GM18511 (cell line): ENCODE data around the gene PLXND1.

Source experiments
- ATAC-seq: cut with Tn5 transposase; IDR thresholded peaks from one replicate; pipeline ENCODE4 v1.9.1; 2021; ENCODE audit warnings: mild to moderate bottlenecking, moderate library complexity; ENCODE audit not compliant: unreplicated experiment

Gene PLXND1

DNA sequence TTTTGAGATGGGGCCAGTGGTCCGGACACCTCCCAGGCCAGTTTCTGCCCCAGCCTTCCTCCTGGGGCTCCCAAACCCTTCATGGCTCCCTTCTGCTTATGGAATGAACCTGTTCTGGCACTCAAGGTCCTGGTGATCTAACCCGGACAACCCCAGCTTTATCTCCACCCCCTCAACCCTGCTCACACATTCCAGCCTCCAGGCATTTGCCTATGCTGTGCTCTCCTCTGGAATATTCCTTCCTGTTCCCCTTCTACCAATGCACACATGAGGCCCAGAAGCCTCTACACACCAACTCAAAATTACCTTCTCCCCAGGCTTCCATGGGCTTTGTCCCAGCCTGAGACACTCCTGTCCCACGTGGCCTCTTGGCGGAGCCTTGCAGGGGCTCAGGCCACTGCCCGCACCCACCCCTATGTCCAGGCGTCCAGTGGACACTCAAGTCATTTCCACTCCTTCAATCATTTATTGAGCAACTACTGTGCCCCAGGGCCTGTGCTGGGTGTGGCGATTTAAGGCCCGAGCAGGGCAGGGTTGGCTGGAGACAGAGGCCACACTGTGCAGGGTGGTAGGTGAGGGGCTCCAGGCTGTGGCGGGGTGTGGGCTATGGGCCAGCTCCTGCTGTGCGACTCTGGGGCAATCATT is 18.8 kb downstream of the PLXND1 start:
- ATAC-seq = no peak

DNA sequence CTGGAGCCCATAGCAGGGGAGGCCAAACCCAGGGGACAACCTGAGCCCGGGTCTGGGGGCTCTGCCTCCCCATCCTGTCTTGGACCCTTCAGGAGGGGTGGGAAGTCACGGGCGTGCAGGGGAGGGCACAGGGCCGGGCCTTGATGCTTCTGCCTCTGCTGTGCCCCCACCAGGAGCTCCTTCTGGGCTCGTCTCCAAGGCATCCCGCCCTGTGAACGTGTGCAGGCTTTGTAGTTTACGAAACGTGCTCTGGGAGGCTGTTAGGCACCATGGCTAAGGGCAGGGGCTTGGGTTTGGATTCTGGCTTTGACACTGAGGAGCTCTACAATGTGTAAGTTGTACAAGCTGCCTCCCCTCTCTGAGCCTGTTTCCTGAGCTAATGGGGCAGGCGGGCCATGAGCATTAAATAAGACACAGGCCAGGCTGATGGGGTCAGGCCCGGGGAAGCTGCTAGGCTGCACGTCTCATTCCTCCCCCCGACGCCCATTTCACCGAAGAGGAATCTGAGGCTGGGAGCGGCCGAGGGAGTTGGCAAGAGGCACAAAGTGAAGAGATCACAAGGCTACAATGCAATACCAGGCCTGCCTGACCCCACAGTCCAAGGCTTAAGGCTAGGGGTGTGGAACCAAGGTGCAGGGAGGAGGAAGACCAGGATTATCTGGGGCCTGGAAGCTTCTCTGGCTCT is 19.6 kb downstream of the PLXND1 start:
- no peak for ATAC-seq

GRCh38 chr3:129585949-129586657 is 20.4 kb downstream of the PLXND1 start:
- no peak for ATAC-seq

DNA sequence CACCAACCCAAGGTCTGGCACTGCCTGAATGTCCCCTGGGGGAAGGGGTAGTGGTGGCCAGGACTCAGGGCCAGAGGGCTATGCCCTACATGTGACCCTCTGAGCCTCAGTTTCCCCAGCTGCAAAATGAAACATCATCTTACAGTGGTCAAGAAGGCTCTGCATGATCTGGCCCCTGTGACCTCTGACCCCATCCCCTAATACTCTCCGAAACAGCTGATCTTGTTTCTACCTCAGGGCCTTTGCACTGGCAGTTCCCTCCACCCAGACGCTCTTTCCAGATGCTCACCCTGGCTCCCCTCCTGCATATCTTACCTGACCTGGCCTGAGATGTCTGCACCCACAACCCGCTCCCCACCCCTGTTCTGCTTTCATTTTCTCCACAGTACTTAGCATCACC is 21.8 kb downstream of the PLXND1 start:
- no peak for ATAC-seq

DNA sequence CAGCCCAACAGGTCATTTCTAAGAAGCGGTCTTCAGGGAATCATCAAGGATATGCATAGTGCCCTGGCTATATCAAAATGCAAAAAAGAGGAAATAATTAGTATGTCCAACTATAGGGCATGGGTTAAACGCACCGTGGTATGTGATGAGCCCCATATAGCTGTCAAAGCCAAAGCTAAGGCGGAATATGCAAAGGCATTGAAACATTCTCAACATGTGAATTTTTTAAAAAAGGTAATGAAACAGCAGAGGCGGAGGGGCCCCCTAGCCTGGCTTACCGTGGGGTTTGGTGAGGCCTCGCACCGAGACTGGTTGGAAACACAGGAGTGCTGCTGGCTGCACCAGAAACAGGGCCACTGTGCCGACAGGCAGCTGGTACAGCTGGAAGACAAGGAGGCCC is 23.2 kb downstream of the PLXND1 start:
- ATAC-seq = no peak

DNA sequence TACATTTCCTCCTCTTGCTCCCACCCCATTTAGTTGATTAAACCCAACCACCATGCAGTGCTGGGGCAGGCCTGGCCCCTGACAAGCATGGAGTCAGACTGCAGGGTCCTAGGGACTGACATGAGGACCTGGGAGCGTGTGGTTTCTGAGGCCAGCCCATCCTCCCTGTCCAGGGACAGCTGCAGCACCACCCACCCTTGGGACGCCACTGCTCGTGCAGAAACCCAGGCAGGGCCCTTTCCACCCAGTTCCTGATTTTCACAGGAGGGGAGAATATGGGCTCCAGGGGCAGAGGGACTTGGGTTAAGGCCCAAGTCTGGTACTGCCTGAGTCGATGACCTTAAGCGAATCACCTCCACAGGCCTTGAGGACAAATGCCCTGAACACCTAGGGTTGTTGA is 23.7 kb downstream of the PLXND1 start:
- ATAC-seq = no peak

DNA sequence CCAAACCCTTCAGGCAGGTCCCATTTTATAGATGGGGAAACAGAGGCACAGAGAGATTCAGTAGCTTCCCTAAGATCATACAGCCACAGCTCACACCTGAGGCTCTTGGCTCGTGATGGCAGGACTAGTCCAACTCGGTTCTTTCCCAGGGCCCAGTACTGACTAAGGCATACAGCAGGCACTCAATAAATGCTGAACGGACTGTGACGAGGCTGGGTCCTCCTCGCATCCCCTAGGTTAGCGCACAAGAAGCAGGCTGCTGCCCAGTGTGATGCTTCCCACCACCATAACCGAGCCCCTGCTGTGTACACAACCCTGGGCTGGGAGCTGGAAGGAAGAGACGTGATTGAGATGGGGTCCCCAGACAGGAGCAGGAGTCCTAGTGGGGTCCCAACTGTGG is 24.9 kb downstream of the PLXND1 start:
- ATAC-seq = no peak

GRCh38 chr3:129579991-129580390 is 26.5 kb downstream of the PLXND1 start:
- ATAC-seq = no peak

GRCh38 chr3:129577925-129578786 is 28.3 kb downstream of the PLXND1 start:
- peak; percentile 77 for ATAC-seq

DNA sequence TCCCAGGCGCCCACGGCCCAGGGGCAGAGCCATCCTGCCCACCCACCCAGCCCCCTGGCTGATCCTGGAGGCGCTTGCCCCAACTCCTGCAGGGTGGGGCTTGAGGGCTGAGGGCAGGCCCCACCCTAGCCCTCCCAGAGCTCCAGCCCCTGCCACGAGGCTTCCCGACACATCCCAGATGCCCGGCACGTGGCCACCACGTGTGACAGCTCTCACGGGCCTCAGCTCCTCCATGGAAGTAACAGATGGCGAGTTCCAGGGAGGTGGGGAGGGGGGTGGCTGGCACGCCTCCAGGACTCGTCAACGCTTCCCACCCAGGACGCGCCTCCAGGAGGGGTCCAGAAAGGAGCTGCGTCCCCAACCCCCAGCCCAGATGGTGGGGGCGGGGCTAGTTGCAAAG is 29.1 kb downstream of the PLXND1 start:
- ATAC-seq = no peak

DNA sequence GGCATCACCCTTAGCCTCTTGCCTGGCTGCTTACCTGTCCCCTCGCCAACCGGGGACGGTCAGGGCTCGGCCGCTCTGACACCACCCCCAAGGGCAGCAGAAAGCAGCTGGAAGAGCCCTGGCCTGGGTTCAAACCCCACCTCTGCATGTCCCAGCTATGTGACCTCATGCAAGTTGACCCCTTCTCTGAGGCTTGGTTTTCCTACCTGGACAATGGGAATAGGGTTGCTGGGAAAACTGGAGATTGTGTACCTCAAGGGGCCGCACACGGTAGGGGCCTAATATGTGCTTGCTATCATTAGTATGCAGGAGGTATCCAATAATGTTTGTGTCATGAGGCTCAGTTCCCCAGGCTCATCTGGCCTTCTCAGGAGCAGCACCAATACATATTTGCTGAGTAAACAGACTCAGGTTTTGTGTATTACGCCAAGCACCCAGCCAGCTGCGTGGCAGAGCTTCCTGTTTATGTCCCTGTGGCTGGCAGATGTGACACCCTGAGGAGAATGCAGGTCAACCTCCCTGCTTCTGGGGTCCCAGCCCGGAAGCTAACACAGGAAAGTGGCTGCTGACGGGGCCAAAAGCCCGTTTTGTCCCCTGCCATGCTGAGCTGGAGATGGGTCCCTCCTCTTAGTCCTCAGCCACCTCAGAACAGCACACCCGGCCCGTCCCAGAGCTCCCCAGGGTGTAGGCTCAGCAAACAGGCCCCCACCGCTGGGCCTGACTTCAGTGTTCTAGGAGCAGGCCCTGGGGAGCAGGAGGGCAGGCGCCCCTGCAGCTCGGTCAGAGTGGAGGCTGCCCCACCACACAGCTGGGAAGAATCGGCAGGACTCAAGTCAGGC is 29.7 kb downstream of the PLXND1 start:
- peak; percentile 61 for ATAC-seq

- no peak for ATAC-seq
Observed at GRCh38 chr3:129575997-129576384, 30.5 kb downstream of the PLXND1 start.

- no peak for ATAC-seq
Observed at GRCh38 chr3:129575233-129575996, 31.1 kb downstream of the PLXND1 start.

DNA sequence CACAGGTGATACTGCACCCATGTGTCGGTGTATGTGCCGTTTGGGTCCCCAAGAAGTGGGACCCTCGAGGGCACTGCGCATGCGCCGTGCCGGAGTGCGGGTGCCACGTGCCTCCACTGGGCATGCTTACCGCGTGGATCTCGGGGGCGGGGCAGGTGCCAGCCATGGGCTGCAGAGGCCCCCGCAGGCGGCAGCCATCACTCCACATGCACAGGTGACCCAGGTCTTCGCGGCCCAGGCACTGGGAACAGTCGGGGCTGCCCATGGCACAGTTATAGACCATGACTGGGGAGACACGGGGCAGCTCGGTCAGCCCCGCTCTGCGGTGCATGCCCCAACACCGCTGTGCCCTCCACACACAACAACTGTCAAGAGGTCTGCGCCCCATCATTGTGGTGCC is 32.3 kb downstream of the PLXND1 start:
- ATAC-seq = no peak

DNA sequence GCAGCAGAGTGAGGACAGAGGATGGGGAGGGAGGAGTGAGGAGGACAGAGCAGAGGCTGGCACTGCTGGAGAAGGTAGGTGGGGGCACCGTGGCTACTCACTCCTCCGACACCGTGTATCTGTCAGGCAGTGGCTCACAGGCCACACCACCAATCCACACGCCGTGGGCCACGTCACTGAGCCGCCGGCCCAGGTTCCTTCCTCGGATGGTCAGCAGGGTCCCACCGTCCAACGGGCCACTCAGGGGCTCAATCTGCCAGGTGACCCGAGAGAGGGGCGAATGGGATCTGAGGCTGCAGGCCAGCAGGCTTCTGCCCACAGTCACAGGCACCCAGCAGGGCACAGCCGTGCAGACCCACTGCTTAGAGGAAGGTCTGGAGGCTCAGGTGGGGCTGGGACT is 33.0 kb downstream of the PLXND1 start:
- no peak for ATAC-seq

- no peak for ATAC-seq
Observed at GRCh38 chr3:129572603-129573002, 33.9 kb downstream of the PLXND1 start.

- no peak for ATAC-seq
Observed at GRCh38 chr3:129571605-129572547, 34.6 kb downstream of the PLXND1 start.

GRCh38 chr3:129569856-129570255 is 36.6 kb downstream of the PLXND1 start:
- no peak for ATAC-seq

GRCh38 chr3:129567939-129568338 is 38.5 kb downstream of the PLXND1 start:
- no peak for ATAC-seq
